Stimulated activated CD4-positive, alpha-beta T cell treated with anti-CD3 and anti-CD28 coated beads, Interleukin-1b, Interleukin-23, amount 100 ng/mL, for 1 hour (primary cell): ENCODE measurements around the gene MCRIP1.
"Not testable (repeated sequence)": the region's sequence is repeated elsewhere in the genome, so short reads cannot be mapped to it uniquely, and the experiment has no call there.

Experiments
- DNase-seq, 2 donors: peaks; one replicate each; pipeline ENCODE4 v3.0.0-alpha.2; 2020; ENCODE audit warnings: low read depth in 2 of 2

The MCRIP1 gene

DNA sequence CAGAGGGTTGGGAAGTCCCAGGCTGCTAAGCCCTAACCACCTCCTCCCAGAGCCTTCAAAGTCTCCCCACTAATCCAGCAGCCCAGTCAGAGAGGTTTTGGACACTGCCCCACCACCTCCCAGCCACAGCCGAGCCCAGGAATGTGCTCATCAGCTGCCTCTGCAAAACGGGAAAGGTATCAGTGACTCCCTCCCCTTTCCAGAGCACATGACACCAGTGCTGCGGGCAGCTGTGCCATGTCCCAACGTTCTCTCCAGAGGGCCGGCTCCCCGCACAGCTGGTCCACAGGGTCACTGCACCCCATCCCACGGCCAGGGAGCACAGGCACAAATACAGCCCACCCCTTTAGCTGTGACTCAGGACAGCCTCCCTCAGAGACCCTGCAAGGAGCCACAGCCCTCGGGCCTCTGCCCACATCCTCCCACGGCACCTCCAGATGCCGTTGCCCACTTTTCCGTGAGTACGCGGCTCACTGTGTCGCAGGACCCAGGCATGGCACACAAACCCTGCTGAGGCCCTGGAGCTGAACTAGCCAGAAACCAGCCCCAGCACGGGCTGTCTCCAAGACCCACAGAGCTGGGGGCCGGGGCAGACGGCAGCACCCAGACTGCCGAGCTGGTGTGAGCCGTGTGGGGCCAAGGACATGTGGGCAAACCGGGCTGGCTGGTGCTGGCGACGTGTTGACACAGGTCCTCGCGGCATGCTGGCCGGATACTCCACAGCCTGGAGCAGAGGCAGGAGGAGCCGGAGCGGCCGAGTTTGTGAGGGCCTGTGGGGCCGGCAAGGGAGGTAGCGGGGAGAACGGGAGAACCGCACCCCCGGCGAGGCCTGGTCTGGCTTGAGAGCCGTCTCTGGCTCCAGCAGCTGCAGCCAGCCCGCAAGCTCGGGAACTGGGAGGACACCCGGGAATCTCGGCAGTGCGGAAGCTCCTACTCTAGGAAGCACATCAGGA, 8.0 kb upstream of the MCRIP1 start:
- no peak for DNase-seq

DNA sequence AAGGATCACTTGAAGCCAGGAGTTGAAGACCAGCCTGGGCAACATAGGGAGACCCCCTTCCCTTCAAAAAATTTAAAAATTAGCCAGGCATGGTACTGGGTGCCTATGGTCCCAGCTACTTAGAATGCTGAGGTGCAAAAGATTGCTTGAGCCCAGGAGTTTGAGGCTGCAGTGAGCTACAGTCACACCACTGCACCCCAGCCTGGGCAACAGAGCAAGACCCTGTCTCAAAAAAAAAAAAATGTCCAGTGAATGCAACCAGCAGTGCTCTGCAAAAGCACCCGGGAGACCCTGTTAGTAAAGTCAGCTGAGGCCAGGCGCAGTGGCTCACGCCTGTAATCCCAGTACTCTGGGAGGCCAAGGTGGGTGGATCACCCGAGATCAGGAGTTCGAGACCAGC, 7.0 kb upstream of the MCRIP1 start:
- not testable (repeated sequence) for DNase-seq

DNA sequence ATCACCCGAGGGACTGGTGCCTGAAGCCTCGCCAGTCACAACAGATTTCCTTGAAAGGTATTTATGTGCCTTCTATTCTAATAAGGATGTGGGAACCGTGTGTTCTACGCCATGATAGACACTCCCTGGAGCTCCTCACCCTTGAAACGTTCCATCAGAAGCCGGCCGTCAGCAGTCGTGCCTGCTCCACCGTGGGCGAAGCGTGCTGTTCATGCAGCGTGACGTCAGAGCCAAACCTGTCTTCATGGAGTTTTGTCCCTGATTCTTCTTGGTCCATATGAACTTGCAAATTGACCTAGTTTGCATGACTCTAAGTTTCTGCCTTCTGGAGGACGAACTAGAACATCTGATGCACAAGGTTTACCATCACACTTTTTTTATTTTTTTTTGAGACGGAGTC, 6.2 kb upstream of the MCRIP1 start:
- no peak for DNase-seq

DNA sequence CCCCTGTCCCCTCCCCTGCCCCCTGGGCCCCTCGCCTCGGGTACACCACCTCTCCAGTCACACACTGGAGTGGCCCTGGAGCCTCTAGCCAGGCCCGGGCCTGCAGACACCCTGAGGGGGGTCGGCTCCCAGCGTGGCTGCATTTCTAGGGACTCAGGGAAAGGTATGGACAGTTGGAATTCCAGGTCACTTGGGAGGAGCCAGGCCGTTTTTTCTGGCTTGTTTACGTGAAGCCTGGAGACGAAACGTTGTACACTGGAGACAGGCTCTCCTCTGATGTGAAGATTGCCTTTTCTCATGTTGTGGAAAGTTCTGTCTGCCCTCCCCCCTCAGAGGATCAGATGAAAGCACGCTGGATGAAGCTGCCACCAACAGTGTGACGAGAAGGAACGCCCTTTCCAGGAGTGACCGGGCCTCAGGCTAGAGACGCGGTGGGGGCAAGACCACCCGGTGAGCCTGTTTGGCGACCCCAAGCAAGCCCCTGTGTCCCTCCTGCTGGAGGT, 5.7 kb upstream of the MCRIP1 start:
- DNase-seq = no peak

DNA sequence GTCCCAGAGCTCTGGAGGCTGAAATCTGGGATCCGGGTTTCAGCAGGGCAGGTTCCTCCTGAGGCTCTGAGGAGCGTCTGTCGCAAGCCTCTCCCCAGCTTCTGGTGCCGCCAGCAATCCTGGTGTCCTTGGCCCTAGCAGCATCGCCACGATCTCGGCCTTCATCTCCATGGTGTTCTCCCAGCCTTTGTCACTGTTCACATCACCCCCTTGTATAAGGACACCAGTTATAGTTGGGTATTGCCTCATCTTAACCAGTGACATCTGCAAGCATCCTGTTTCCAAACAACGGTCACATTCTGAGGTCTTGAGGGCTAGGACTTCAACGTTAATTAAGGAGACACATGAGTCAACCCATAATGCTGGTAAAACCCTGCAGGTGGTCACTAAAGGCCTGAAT, 4.5 kb upstream of the MCRIP1 start:
- DNase-seq = no peak

DNA sequence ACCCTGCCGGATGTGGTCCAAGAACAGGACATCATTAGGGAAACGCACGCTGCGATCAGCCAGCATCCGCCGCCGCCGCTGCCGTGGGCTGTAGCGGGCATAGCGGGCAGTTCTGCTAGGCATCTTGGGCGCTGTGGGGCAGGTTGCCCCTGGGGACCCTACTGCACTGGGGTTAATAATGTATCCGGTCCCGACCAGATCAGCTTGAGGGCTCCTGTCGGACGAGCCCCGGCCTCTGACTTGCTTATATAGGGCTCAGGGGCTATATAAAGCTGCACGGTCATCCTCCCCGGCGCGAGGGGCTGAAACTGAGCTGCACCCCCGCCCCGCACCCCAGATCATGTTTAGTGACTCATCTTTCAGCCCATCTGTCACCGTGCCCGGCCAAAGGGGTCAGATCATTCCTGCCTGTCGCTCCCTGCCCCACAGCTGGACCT, 1.8 kb upstream of the MCRIP1 start, which contains the start of gene PPP1R27:
Gene PPP1R27 (minus strand): TSS at position 220 of the 437 bp plus-strand sequence. CDS start 97 bp downstream, at position 123.
- no peak for DNase-seq

DNA sequence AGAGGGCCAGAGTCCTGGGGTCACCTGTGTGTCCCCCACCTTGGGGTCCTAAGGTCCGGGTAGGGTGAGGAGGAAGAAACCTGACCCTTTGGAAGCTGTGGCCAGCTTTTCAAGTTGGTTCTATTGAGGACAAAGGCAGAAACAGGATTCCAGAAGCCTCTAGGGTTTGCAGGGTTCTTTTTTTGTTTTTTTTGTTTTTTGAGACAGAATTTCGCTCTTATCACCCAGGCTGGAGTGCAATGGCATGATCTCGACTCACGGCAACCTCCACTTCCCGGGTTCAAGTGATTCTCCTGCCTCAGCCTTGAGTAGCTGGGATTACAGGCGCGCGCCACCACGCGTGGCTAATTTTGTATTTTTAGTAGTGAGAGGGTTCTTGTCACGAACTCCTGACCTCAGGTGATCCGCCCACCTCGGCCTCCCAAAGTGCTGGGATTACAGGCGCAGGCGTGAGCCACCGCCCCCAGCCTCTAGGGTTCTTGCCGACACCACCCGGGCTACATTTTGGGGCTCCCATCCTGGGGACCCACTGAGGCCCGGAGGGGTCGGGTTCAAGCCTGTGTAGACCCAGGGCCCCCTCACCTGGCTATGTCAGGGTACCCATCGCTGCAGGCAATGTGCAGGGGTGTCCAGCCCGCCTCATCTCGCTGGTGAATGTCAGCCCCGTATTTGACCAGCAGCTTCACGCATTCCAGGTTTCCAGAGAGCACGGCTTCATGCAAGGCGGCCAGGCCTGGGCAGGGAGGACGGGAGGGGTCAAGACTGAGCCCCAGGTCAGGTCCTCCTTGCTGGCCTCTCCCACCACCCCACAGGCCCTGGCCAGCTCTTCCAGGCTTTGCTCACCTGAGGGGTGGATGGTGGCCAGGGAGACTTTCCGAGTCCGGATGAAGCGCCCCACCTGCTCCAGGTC, 1.1 kb upstream of the MCRIP1 start:
- no peak for DNase-seq

DNA sequence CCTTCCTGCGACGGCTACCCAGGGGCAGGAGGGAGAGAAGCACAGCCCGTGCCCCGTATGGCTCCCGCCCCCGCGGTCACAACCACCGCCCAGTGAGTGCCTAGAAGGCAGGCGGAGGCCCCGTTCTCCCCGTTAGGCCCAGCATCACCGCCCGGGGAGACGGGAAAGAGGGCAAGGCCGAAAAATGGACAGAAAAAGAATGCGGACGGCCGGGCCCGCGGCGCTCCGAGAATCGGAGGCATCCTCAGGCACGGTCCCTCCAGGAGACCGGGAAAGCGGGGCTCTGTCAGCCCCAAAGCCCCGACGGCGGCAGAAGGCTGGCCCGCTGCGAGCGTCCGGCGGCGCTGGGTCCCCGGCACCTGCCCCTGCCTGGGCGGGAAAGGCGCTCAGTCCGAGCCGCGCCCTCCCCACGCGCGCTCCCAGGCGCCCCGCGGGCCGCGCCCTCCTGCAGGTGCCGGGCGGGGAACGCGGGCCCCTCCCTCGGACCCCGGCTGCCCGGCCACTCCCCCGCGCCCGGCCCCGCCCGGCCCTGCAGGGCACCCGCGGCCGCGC, 407 bp downstream of the MCRIP1 start:
- peak in 1 of 2 donors; percentile 12 for DNase-seq

DNA sequence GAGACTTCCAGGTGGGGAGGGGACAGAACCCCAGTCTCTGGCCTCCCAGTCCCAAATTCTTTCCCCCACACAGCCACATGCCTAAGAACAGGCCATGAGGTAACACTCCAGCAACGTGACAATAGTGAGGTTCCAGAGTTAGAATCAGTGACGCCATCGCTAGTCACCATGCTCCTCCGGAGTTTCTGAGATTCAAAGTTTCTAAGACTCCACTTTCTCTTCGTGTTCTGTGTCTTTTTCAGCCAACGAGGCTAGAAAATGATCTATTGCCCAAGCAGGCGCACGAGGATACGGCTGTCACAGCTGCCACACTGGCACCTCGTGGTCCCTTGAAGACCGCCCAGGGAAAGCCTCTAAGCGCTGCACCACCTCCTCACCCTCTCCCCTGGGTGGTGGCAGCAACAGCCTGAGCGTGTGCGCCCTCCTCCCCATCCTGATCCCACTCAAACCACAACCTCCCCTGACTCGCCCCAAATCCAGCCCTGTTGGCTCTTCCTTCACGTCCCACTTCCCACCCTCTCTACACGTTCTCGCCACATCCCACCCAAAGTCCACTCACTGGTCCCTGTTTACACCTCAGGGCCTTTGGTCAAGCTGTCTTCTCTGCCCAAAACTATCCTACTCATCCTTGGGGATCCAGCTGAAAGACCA, 1.0 kb downstream of the MCRIP1 start:
- DNase-seq = peak in 1 of 2 donors; percentile 19

DNA sequence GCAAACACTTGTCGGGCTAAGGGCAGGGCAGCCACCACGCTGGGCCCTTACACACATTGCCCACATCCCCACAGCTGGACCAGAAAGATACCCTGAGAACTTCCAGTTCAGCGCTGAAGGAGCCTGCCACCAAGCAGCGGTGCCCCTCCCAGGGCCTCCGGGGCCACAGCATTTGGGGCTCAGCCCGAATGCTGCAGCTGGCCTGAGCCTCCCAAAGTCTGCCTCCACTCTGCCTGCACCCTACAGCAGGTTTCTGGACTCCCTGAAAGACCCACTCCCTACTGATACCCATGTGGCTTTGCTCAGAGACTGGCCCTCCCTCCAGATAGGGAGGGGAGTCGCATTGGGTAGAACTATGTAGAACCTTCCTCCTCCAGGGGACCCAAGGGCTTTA, 1.5 kb downstream of the MCRIP1 start:
- DNase-seq = no peak

DNA sequence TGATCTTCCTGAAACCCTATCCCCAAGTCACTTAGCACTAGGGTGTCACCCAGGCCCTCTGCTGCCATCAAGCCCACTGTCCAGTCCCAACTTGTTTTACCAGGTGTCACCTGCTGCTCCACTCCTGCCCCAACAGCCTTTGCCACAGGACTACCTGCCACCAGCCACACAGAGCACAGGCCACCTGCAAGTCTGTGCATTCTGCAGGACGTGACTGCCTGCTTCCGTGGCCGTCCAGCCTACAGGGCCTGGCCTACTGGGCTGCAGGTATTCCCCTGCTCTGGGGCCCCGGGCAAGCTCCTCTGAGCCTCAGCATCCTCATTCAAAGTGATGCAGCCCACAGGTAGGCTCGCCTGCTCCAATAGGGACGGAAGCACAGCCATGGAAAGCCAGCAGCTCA, 3.2 kb downstream of the MCRIP1 start:
- DNase-seq = no peak

DNA sequence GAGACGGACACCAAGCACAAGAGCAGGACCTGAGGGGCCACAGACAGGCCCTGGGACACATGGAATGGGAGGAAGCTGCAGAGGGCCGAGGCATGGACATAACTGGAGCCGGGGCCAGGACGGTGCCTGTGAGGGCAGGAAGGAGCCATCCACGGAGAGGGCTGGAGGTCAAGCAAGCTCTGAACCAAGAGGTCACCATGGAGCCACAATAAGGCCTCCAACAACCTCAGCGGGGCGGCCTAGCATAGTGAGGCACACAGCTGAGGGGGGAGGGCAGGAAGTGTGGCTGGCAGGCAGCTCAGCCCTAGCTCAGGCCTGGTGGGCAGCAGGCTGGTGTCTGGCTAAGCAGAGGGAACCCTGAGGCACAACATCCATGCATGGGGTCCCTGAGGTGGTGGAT, 4.4 kb downstream of the MCRIP1 start:
- no peak for DNase-seq

DNA sequence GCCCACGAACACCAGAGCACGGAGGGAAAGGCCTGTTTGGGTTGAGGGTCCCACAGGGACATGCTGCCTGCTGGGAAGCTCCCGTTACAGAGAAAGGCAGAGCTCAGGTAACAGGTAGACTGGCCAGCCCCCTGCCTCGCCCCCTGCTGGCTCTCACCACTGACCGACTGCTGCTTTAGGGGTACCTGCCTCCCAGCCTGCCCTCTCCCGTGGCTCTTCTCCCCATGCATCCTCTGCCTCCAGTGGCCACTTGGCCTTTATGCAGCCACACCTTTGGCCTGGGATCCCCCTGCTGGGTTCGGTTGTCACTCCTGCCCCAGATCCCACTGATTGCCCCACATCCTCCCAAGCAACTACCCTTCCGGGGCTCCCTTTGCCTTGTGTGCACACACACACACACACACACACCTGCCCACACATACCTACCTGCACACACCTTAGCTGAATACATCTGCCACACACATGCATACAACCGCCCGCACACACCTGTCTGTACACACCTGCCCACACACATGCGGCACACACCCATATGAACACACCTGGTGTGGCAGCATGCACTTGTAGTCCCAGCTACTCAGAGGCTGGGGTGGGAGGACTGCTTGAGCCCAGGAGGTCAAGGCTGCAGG, 7.1 kb downstream of the MCRIP1 start:
- DNase-seq = no peak

DNA sequence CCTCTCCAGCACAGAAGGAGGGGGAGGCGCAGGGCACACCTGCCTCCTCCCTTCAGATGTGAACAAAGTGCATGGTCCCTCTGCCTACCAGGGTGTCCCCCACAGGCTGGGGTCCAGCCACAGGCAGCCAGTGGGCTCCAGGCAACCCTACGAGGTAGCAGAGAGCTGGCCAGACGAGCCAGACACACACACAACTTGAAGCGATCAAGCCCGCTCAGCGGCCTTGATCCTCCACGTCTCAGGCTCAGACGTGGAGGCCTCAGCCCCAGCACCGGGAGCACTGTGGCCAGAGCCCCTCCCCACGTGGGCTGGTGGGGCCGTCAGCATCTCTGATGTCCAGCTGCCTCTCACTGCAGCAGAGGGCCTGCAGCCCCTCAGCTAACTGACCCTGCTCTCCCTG, 8.5 kb downstream of the MCRIP1 start:
- no peak for DNase-seq

DNA sequence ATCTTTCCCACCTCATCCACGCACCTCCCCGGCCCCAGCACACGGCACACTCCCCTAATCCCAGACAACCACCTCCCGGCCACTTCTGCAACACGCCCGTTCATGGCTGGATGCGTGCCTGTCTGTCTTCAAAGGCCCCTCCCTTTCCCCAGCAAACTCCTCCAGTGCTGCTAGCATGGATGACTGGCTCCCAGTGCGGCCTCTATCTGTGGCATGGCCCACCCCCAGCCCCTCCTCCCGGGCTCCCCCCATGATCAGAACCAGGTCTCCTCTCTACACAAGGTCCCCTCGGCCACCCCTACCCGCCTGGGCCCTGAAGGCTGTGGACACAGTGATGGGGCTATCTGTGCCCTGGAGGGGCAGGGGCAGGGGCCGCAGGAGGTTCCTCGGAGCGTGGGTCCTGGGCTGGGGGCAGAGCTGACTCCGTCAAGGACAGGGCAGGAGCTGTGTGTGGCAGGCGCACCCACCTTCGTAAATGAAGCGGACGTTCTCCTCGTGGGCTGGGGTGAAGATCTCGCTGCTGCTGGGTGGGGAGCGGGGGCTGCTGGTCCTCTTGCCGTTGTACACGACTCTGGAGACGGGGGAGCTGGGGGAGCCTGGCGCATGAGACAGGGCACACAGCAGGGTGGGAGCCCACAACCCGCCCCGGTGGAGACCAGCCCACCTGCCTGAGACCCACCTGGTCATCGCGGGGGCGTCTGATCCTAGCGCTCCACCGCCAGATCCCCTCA, 9.1 kb downstream of the MCRIP1 start:
- DNase-seq = no peak

DNA sequence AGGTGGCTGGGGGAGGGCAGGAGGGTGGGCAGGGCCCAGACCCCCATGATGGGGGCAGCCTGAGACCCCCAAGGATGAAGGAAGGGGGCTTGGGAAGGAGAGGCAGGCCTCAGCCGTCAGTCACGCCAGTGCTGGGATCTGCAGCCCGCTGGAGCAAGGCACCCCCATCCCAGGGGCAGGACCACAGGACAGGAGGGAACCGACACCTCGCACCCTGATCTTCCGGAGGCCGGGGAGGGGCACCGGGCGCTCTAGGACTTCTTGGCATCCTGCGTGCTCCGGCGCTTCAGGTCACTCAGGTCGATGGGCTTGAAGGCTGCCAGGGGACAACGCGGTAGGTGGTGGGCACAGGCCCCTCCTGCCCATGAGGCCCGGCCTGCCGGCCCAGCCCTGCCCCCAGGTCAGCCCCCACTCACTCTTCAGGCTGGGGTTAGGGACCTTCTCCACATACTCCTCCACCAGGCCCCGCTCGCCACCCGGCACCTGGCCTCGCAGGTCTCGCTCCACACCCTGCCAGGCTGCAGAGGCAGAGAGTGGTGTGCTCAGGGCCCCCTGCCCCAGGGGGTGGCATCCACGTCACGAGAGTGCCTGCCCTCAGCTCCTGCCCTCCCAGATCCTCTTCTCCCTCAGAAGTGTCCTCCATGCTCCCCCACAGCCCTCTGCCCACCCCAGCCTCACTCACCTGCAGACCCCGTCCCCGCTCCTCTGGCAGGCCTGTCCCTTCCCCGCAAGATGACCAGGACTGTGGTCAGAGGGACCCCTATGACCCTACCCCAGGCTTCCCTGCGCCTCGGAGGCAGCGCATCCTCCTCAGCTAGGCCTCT, 9.9 kb downstream of the MCRIP1 start:
- no peak for DNase-seq

DNA sequence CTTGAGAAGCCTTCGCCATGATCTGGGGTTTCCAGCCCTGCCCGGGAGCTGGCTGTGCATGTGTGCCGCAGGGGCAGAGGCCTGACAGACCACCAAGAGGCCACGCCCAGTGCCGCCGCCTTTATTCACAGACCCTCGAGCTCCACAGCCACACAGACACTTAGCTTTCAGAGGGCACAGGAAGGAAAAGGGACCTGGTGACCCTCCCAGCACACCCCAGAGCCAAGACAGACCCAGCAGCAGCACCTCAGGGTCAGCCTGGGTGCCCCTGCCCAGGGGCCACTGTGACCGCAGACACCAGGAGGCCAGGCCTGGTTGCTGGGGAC, 10.8 kb downstream of the MCRIP1 start:
- no peak for DNase-seq

DNA sequence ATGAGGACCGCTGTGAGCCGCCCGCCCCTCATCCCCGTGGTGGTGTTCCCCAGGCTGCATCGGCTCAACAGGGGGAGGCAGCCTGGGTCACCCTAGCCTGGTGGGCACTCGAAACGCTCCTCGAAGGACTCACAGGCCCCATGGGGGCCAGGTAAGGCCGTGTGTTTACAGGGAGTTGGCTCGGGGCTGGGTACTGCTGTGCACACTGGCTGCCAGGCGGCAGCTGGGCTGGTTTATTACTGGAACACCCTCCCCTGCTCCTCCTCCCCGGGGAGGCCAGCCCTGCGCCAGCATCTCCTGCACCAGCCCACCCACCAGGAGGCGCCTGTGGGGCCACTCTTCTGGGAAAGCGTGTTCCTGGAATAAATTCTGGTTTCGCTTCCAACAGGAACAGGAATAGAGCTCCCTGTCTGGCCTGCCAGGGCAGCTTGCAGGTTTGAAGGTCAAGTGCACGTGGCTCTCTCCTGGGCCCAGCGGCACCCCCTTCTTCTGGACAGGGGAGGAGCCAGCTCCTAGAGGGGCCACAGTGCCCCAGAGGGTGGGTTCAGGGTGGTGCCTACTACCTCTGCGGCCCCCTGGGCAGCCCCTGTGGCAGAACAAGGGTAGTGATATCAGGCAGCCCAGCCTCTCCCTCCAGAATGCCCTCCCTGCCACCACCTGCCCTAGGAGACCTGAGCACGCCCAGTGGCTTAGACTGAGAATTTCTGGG, 11.3 kb downstream of the MCRIP1 start:
- DNase-seq = no peak

DNA sequence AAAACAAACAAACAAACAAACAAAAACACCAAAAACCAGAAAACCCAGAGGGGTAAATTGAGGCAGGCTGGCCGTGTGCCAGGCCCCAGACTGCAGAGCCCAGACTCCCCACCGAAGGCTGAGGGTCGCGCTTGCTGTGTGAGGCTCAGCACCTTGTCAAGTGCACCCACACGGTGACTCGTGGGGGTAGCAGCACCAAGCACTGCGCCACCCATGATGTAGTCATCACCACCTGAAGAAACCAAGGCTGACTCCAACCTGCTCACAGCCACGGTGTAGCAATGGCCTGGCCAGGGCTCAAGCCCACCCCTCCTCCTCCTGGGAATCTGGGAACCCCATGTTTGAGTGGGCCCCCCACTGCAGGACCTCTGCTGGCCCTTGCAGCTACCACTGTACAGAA, 11.9 kb downstream of the MCRIP1 start:
- no peak for DNase-seq
